HG03103 (cell line): Measurements from ENCODE around the gene NRXN2.

ENCODE experiments used
- ATAC-seq: cut with Tn5 transposase; IDR thresholded peaks from one replicate; pipeline ENCODE4 v1.9.1; 2021; ENCODE audit warnings: low read depth; ENCODE audit not compliant: unreplicated experiment

NRXN2 gene

GRCh38 chr11:64614917-64615316 is 108.1 kb downstream of the NRXN2 start:
- ATAC-seq = no peak

DNA sequence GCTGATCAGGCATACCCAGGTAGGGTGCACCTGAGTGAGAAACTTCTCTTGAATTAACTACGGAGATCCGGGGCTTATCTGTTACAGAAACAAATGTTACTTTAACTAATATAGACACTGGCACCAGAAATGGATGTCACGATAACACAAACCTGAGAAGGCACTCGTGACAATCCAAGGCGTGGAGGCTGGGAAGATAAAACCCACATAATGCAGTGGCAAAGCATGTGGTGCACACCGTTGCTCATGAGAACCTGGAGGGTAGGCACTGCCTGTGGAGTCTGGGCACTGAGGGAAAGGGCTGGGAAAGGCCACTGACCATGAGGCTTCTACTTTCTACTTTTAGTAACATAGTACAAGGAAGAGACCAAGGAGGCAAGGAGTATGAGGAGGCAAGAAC is 109.3 kb downstream of the NRXN2 start:
- no peak for ATAC-seq

- no peak for ATAC-seq
Observed at GRCh38 chr11:64611869-64612646, 110.9 kb downstream of the NRXN2 start.

DNA sequence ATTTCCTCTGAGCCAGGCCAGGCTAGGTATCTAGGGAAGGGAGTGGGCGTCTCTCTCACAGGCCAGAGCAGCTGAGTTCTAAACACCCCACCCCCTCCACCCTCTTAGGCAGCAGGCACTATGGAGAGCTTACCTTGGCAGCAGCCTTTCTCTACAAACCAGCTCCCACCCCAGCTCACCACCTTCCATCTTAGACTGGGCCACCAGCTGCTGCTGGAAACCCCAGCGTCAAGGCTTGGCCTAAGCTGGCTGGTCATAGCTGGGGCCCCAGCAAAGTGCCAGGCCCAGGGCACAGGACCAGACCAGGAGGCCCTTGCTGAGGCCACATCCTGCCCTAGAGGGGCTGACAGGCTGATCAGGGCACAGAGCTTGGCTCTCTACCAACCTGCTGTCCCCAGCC is 111.8 kb downstream of the NRXN2 start:
- ATAC-seq = no peak

DNA sequence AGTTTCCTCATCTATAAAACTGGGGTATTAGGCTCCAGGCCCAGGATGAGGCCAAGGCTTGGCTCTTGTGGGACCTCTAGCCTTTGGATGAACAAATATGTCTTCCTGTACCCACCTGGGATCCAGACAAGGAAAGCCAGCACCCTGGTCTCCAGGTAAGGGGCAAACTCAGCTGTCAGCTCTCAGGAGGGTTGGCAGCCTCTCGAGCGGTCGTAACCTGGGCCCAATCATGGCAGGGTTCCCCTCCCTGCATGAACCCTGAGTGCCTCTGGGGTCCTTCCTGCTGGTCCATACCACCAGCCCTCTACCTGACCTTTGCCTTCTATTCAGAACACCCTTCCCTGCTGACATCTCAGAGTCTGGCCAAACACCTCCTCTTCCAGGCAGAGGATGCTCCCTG is 112.4 kb downstream of the NRXN2 start:
- no peak for ATAC-seq

GRCh38 chr11:64609436-64610047 is 113.5 kb downstream of the NRXN2 start:
- no peak for ATAC-seq

GRCh38 chr11:64608636-64609035 is 114.4 kb downstream of the NRXN2 start:
- ATAC-seq = no peak

DNA sequence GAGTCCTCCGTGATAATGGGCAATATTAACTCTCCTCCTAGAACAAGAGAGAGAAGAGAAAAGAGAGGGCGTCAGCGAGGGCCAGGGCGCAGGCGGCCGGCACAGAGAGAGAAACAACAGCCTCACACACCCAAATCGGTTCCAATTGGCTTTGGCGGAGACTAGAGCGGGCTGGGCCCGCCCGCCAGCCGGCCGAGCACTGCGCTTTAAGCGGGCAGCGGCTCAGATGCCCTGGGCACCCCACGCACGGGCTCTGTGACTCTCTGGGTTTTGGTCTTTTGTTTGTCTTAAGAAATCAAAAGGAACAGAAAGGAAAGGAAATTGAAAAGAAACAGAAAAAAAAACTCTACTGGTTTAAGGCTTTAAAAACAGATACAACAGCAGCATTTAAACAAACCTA is 115.0 kb downstream of the NRXN2 start:
- ATAC-seq = no peak

DNA sequence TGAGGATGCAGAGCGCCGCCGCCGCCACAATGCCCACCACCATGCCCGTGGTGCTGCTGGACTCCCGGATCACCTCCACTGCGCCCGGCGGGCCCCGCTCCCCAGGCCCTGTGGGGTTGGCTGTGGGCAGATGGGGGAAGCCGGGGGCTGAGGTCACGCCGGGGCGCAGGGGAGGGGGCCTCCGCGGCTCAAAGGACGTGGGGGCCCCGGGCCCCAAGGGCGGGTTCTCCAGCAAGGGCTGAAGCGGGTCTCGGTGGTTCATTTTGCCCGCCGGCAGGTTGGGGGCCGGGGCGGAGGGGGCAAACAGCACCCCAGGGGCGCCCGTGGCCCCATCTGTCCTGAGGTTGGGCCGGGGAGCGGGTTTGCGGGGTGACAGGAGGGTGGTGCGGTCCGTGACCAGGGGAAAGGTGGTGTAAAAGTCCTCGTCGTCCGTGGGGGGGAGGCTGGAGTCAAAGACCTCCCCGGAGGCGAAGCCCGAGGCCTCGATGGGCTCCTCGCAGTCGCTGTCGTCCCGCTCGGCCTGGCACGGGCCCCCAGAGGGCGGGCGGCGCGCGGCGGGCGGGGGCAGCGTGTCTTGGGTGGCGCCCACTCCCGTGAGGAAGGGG is 115.5 kb downstream of the NRXN2 start:
- ATAC-seq = no peak

DNA sequence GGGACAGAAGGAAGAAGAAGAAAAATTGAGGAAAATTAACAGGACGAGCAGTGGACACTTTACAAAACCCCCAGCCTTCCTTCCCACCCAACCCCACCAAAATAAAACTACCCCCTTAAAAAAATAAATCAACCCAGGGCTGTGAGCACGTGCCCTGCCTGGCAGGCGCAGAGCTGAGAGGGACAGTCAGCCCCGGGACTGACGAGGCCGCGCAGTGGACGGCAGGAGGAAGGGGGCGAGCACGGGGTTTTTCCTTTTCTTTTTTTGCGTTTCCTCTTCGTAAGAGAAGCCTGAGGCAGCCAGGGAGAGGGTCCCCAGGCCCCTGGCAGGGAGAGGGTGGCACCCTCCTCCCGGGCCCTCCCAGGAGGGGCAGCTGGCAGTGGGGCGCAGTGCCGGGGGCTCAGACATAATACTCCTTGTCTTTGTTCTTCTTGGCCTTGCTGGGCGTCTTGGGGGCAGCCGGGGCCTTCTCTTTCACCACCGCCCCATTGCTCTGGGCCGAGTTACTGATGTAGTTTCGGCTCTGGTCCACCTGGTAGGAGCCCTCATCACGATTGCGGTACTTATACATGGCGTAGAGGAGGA is 116.1 kb downstream of the NRXN2 start:
- ATAC-seq = no peak

DNA sequence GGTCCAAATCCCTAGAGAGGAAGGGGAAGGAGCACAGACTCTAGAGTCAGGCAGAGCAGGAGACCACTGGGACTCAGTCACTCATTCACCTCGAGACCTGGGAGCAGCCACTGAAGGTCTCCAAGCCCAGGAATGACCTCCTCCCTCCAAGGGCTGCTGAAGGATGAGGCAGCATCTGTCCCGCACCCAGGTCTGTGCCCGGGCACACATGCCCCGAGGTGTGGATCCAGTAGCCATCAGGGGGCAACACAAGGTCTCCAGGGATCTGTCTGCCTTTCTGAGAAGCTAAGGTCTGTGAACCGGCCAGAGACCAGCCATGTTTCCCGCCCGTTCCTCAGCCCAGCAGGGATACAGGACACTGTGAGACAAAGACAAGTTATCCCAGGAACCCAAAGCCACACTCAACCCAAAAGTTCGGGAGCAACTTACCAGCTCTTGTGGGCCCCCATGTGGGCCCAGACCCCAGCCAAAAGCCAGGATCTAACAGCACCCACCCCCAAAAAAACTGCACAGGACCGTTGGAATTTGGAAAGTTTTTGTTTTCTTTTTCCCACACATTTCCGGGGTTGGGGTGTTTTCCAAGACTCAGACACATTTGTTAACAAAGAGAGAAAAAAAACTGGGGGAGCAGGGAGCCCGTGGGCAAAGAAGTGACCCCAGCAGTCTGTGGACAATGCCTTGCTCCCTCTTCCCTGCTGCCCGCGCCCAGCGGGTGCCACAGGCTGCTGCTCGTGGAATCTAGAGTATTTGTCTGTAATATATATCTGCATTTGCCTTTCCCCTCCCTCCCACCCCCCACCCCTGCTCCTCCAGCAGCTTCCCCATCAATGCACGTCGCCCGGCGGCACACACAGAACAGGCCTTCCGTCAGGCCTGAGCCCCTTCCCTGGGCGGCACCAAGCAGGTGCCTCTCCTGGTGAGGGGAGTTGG is 117.1 kb downstream of the NRXN2 start:
- no peak for ATAC-seq

- no peak for ATAC-seq
Observed at GRCh38 chr11:64605244-64605560, 117.8 kb downstream of the NRXN2 start.

- no peak for ATAC-seq
Observed at GRCh38 chr11:64604458-64605243, 118.3 kb downstream of the NRXN2 start.

GRCh38 chr11:64603411-64604110 is 119.4 kb downstream of the NRXN2 start:
- ATAC-seq = no peak

DNA sequence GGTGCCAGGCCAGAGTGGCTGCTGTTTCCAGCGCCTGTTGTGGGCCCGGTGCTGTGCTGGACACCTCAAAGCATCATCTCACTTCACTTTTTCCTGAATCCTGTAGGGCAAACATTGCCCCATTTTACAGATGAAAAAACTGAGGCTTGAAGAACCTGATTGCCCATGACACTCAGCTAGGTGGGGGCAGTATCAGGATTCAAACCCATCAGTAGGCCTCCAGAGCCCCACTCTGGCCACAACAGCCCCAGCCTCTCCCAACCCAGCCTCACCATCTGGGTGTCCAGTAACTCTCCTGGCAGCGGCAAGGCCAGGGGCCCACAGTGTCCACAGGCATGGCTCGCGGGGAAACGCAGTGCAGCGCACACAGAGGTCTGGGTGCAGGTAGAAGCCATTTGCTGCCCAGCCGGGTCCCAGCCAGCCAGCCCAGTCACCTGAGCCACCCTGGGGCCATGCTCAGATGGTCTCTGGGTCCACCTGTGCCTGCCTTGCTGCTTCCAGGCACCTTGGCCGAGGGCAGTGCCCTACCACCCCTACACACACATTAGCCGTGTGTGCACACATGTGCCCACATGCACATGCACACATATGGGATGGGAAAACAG is 120.4 kb downstream of the NRXN2 start:
- ATAC-seq = no peak

GRCh38 chr11:64601605-64602465 is 121.2 kb downstream of the NRXN2 start:
- no peak for ATAC-seq

DNA sequence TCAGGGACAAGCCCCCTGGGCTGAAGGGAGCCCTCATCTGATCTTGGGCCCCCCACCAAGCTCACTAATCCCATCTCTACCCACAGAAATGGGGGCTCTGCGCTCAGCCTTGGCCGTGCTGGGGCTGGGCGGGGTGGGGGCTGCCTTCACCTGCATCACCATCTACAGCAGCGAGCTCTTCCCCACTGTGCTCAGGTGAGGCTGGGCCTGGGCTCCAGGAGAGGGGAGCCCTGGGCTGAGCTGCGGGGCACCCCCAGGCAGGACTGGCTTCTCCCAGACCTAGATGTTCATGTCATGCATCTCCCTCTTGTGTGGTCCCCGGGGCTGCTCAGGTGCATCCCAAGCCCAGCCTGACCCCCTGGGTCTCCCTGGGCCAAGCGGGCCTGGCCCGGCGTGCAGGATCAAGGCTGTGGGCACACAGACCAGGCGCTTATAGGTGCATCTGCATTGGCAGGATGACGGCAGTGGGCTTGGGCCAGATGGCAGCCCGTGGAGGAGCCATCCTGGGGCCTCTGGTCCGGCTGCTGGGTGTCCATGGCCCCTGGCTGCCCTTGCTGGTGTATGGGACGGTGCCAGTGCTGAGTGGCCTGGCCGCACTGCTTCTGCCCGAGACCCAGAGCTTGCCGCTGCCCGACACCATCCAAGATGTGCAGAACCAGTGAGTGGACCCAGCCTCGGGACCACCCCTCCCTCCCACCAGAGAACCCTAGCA is 122.6 kb downstream of the NRXN2 start:
- ATAC-seq = no peak
